PC-3 (cell line): ENCODE measurements around the gene ECEL1. TPM values are rescaled to one million over a fixed set of nuclear protein-coding genes. Genes with fewer than 3 reads are reported as not detected.
A peak's percentile ranks its signal among the peaks of the same experiment; 100 is the strongest.

Experiments used
- ATAC-seq: fragments of 200-7000 bp; cut with Tn5 transposase; 2 replicates; pipeline ENCODE4 v1.9.1; 2020; ENCODE audit warnings: mild to moderate bottlenecking, moderate library complexity
- Bru-seq: library from RNA; stranded (reverse); fragments of 400-500 nt; gene quantifications from one replicate; lab custom pipeline; 2021; lab: Mats Ljungman, UMichigan
- BruChase-seq, 2 experiments: library from RNA; stranded (reverse); fragments of 400-500 nt; gene quantifications; one replicate each; lab custom pipeline; 2021; lab: Mats Ljungman, UMichigan
- BruUV-seq: library from RNA; stranded (reverse); fragments of 400-500 nt; replicated peaks from 2 replicates; lab custom pipeline; 2021; lab: Mats Ljungman, UMichigan
- CTCF ChIA-PET: fragments of 300-600 bp; sonication (Branson Sonifier 250); formaldehyde crosslinking; loops from one replicate; lab custom pipeline; 2022; ENCODE audit warnings: antibody characterized with exemption; lab: Charles Lee
- POLR2A ChIA-PET: fragments of 300-600 bp; sonication (Branson Sonifier 250); formaldehyde crosslinking; loops from one replicate; lab custom pipeline; 2022; ENCODE audit warnings: antibody characterized with exemption; ENCODE audit not compliant: unreplicated experiment; lab: Charles Lee
- DNase-seq: peaks from one replicate; pipeline ENCODE4 v3.0.0-alpha.2; 2015
- H2AFZ ChIP-seq: fragments of 300-600 bp; sonication (generic); 2 replicates; pipeline ENCODE4 v1.6.0; 2016; ENCODE audit warnings: antibody characterized with exemption, low read length
- H3F3A ChIP-seq: fragments of 300-600 bp; sonication (generic); one replicate; pipeline ENCODE4 v1.6.0; 2017; ENCODE audit warnings: antibody characterized with exemption, low read length, control low read depth, mild to moderate bottlenecking; ENCODE audit not compliant: unreplicated experiment
- H3K27ac ChIP-seq: fragments of 300-600 bp; sonication (generic); 2 replicates; pipeline ENCODE4 v1.5.1; 2016; ENCODE audit warnings: mild to moderate bottlenecking, low read length
- H3K27me3 ChIP-seq: fragments of 300-600 bp; sonication (generic); 2 replicates; pipeline ENCODE4 v1.6.1; 2016; ENCODE audit warnings: low read length, mixed read lengths
- H3K36me3 ChIP-seq: fragments of 300-600 bp; sonication (generic); 2 replicates; pipeline ENCODE4 v1.6.1; 2016; ENCODE audit warnings: low read depth, mixed run types, low read length, mixed read lengths
- H3K4me1 ChIP-seq: fragments of 300-600 bp; sonication (generic); 2 replicates; pipeline ENCODE4 v1.5.1; 2016; ENCODE audit warnings: low read length; ENCODE audit not compliant: insufficient read depth
- H3K4me2 ChIP-seq: fragments of 300-600 bp; sonication (generic); 2 replicates; pipeline ENCODE4 v1.6.0; 2016; ENCODE audit warnings: low read length
- H3K4me3 ChIP-seq: fragments of 300-600 bp; sonication (generic); 2 replicates; pipeline ENCODE4 v1.5.1; 2016; ENCODE audit warnings: mild to moderate bottlenecking, low read length, mixed read lengths
- H3K79me2 ChIP-seq: fragments of 300-600 bp; sonication (generic); 2 replicates; pipeline ENCODE4 v1.6.1; 2017; ENCODE audit warnings: low read length, mixed read lengths
- H3K9ac ChIP-seq: fragments of 300-600 bp; sonication (generic); 2 replicates; pipeline ENCODE4 v1.6.0; 2016; ENCODE audit warnings: mild to moderate bottlenecking, low read length
- H3K9me2 ChIP-seq: fragments of 300-600 bp; sonication (generic); replicated peaks from 2 replicates; pipeline ENCODE4 v1.6.1; 2016; ENCODE audit warnings: mixed run types, low read length, mixed read lengths
- H3K9me3 ChIP-seq: fragments of 300-600 bp; sonication (generic); 2 replicates; pipeline ENCODE4 v1.6.1; 2016; ENCODE audit warnings: low read length, mixed read lengths
- H4K20me1 ChIP-seq: fragments of 300-600 bp; sonication (generic); 2 replicates; pipeline ENCODE4 v1.6.1; 2016; ENCODE audit warnings: low read length, mixed read lengths
- CTCF ChIP-seq: fragments of 300-600 bp; sonication (generic); conservative IDR thresholded peaks from 2 replicates; pipeline ENCODE4 v1.5.1; 2017; ENCODE audit warnings: antibody characterized with exemption, low read depth, mild to moderate bottlenecking, low read length
- EZH2 ChIP-seq: fragments of 300-600 bp; sonication (generic); IDR thresholded peaks from one replicate; pipeline ENCODE4 v1.6.1; 2017; ENCODE audit warnings: antibody characterized with exemption, mild to moderate bottlenecking, low read length; ENCODE audit not compliant: unreplicated experiment
- EZH2phosphoT487 ChIP-seq: fragments of 300-600 bp; sonication (generic); IDR thresholded peaks from 2 replicates; pipeline ENCODE4 v1.6.1; 2018; ENCODE audit warnings: mild to moderate bottlenecking, antibody characterized with exemption, low read length, borderline replicate concordance
- intact Hi-C: fragments of 100-400 bp; cut with micrococcal nuclease; formaldehyde crosslinking; loops from 2 replicates; pipeline ENCODE4 v1.9.0; 2023
- long read RNA-seq: library from polyadenylated mRNA; unstranded; transcript quantifications from one replicate; pipeline ENCODE4 v2.0.0, GENCODE V29; 2021; ENCODE audit not compliant: unreplicated experiment
- total RNA-seq: library from RNA; depleted of rRNA; stranded (reverse); fragments of >200 nt; gene quantifications from 2 replicates; pipeline ENCODE4 v1.2.3, GENCODE V29; 2014; rRNA removed

The ECEL1 gene
- total RNA-seq (not detected in 2 replicates), Bru-seq, nascent RNA (not detected), BruChase-seq, experiment 1, labeled RNA remaining after a 6-hour chase (not detected), BruChase-seq, experiment 2, labeled RNA remaining after a 2-hour chase (not detected)
- long read RNA-seq = 0 reads

GRCh38 chr2:232487385-232488096 lies at the start of gene ECEL1:
ECEL1 (minus strand) TSS chr2:232487834; CDS start chr2:232486653, 1,181 bp downstream.
- Histone ChIP-seq H3K27ac (no peak within 1 kb of the TSS), H3F3A (no peaks in the 10 kb centered on the region), H2AFZ (no peak within 1 kb of the TSS), H3K36me3 (no peaks in the 10 kb centered on the region), H3K4me3 (no peak within 1 kb of the TSS), H3K4me2 (no peak within 1 kb of the TSS), H3K9me2 (no peaks in the 10 kb centered on the region), H3K4me1 (no peaks in the 10 kb centered on the region), H3K9me3 (no peaks in the 10 kb centered on the region), H4K20me1 (no peaks in the 10 kb centered on the region), H3K27me3 (no peaks in the 10 kb centered on the region), H3K79me2 (no peaks in the 10 kb centered on the region), H3K9ac (no peak within 1 kb of the TSS)
- ATAC-seq (no peak; the same call in 1 of the 2 replicates), DNase-seq (no peak)
- ChIA-PET CTCF (no interaction called here), POLR2A (no interaction called here)
- intact Hi-C loops = no loop called here
- BruUV-seq = no TSS peak
- no peak for TF ChIP-seq EZH2phosphoT487
- TF ChIP-seq CTCF = no peak
- no peak for TF ChIP-seq EZH2

- Histone ChIP-seq H2AFZ (no peak overlapping the region), H3K4me3 (no peak overlapping the region), H3K27ac (no peak overlapping the region), H4K20me1 (no peaks in the 10 kb centered on the region), H3K27me3 (no peaks in the 10 kb centered on the region), H3F3A (no peaks in the 10 kb centered on the region), H3K36me3 (no peaks in the 10 kb centered on the region), H3K4me1 (no peaks in the 10 kb centered on the region), H3K9ac (no peak overlapping the region), H3K9me2 (no peaks in the 10 kb centered on the region), H3K9me3 (no peaks in the 10 kb centered on the region), H3K79me2 (no peaks in the 10 kb centered on the region), H3K4me2 (no peak overlapping the region)
- no TSS peak for BruUV-seq
- no peak for ATAC-seq
- ChIA-PET POLR2A (no interaction called here), CTCF (no interaction called here)
- no peak for TF ChIP-seq EZH2
- no peak for TF ChIP-seq EZH2phosphoT487
- peak; percentile 57 for TF ChIP-seq CTCF
- no peak for DNase-seq
- intact Hi-C loops = no loop called here
These were observed 49.4 kb upstream of the ECEL1 start for GRCh38 chr2:232537079-232537478.
